Heart left ventricle (tissue), 13 donors: ENCODE measurements around the gene MPZ.

Experiments used
- CTCF ChIP-seq, 12 donors: fragments of 200-600 bp; sonication (generic) in 4 of 12; IDR thresholded peaks; one replicate each; pipeline versions ENCODE4 v1.5.0 to v1.8.0; 2018 to 2022; ENCODE audit warnings: antibody characterized with exemption in 12 of 12, mild to moderate bottlenecking in 5 of 12
- POLR2A ChIP-seq, 2 donors: fragments of 450-650 bp; IDR thresholded peaks; one replicate each; pipeline ENCODE4 v1.6.1; 2017; ENCODE audit warnings: antibody characterized with exemption in 2 of 2, mild to moderate bottlenecking in 2 of 2, moderate library complexity in 2 of 2
- donor health status: ischemic (EF 13 %, LVEDD 7.1; RV severe dilation, severe dysfunction).
- donor health status: DM: no; HTN: yes; CAD: no.
- donor health status: DM: no; HTN: no; CAD: no.
- donor health status: ischemic (EF 25% LVEDD 6.9; RV normal size, moderate dysfunction).
- donor health status: ischemic (EF 25% LVEDD 5.7; RV mildly dilated, moderate dysfunction).
- donor health status: ischemic (EF 35%, LVEDD 5.7; RV mildly dilated, moderate dysfunction).
- donor health status: nonischemic (EF 11% LVEDD 7.7; RV severe dilation, severe dysfunction).
- donor health status: DM: yes; HTN: yes; CAD: no.
- donor health status: PGD.
- donor health status: ischemic (EF 29% LVEDD 5.4; RV normal size, mild dysfunction).
- donor health status: nonischemic (EF 23%, LVEDD 6.1; RV moderate dilation, normal function).

- no peak for TF ChIP-seq CTCF (IDR thresholded peaks at IDR 0.05)
- TF ChIP-seq POLR2A (IDR thresholded peaks at IDR 0.05), result no peak
Observed at GRCh38 chr1:161298116-161298515, 11.7 kb downstream of the MPZ start.
